CD4-positive, alpha-beta T cell treated with Interferon gamma for 1 hour (primary cell): Measurements from ENCODE around the gene MEIKIN.

ENCODE experiments used
- DNase-seq: peaks from one replicate; pipeline ENCODE4 v3.0.0-alpha.2; 2020

Gene MEIKIN

GRCh38 chr5:131973089-131973712 is 27.7 kb upstream of the MEIKIN start:
- DNase-seq, result no peak

GRCh38 chr5:131968396-131968954 is 23.0 kb upstream of the MEIKIN start:
- no peak for DNase-seq

- DNase-seq, result no peak
Measured at GRCh38 chr5:131966551-131966950, 21.1 kb upstream of the MEIKIN start.

GRCh38 chr5:131965826-131966415 is 20.5 kb upstream of the MEIKIN start:
- no peak for DNase-seq

GRCh38 chr5:131959906-131960305 is 14.4 kb upstream of the MEIKIN start:
- DNase-seq, result no peak

- no peak for DNase-seq
Measured at GRCh38 chr5:131959136-131959535, 13.7 kb upstream of the MEIKIN start.

- DNase-seq, result no peak
Measured at GRCh38 chr5:131957721-131958441, 12.4 kb upstream of the MEIKIN start.

- DNase-seq, result no peak
Measured at GRCh38 chr5:131953969-131954368, 8.5 kb upstream of the MEIKIN start.

GRCh38 chr5:131952301-131952857 is 6.9 kb upstream of the MEIKIN start:
- DNase-seq, result no peak

- no peak for DNase-seq
Measured at GRCh38 chr5:131950706-131951105, 5.2 kb upstream of the MEIKIN start.

GRCh38 chr5:131947445-131947844 is 2.0 kb upstream of the MEIKIN start:
- DNase-seq, result no peak

GRCh38 chr5:131944702-131945550 is 537 bp downstream of the MEIKIN start:
- DNase-seq, result peak; percentile 4

GRCh38 chr5:131943916-131944315 is 1.5 kb downstream of the MEIKIN start:
- no peak for DNase-seq

GRCh38 chr5:131942016-131942415 is 3.4 kb downstream of the MEIKIN start:
- DNase-seq, result no peak

- DNase-seq, result no peak
Measured at GRCh38 chr5:131939690-131940345, 5.6 kb downstream of the MEIKIN start.

- DNase-seq, result no peak
Measured at GRCh38 chr5:131932235-131932634, 13.2 kb downstream of the MEIKIN start.

- DNase-seq, result no peak
Measured at GRCh38 chr5:131928957-131929356, 16.5 kb downstream of the MEIKIN start.

- DNase-seq, result no peak
Measured at GRCh38 chr5:131926168-131926567, 19.3 kb downstream of the MEIKIN start.

GRCh38 chr5:131916481-131916880 is 29.0 kb downstream of the MEIKIN start:
- no peak for DNase-seq

GRCh38 chr5:131914472-131914871 is 31.0 kb downstream of the MEIKIN start:
- DNase-seq, result no peak

GRCh38 chr5:131913603-131914002 is 31.9 kb downstream of the MEIKIN start:
- no peak for DNase-seq

- DNase-seq, result no peak
Measured at GRCh38 chr5:131906668-131907067, 38.8 kb downstream of the MEIKIN start.
